ENCODE results near the gene MAP2K5.

DNA sequence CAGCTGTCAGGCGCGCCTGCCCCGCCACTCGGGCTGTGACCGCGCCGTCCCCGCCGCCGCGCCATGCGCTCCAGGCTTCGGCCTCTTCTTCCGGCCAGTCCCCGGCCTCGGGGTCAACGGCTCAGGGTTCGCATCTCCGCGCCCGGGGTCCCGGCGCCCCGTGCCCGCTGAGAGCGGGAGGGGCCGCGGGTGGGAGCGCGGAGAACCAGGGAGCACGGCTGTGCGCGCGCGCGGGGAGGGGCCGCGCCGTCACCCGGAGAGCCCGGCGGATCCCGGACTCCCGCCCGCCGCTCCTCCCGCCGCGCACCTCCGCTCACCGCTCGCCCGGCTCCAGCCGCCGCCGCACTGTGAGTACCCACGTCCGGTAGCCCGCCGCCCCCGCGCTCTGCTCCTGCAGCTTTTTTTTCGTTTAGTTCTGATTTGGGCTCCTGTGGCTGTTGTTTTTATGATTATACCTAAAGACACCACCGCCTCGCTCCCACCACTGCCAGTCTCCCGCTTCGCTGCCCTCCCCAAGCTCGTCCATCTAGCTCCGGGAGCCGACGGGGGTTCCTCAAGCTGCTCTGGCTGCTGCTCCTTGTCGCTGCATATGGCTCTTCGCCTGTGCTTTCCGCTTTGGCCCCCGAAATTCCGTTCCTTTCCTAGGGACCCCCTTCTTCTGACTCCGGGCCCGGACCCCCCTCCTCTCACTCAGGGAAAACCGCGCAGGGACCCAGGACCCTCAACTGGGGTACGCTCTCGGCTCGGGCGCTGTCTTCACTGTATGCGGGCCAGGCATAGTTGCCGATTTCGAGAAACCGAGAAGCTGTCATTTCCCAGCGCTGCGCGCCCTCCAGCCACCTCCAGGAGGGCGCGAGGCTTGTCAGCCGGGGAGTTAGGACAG is 281.1 kb downstream of the MAP2K5 start:
- TF ChIP-seq, protein P1, sequence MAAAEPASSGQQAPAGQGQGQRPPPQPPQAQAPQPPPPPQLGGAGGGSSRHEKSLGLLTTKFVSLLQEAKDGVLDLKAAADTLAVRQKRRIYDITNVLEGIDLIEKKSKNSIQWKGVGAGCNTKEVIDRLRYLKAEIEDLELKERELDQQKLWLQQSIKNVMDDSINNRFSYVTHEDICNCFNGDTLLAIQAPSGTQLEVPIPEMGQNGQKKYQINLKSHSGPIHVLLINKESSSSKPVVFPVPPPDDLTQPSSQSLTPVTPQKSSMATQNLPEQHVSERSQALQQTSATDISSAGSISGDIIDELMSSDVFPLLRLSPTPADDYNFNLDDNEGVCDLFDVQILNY (CRISPR knock-in tag; IDR thresholded peaks at IDR 0.05): no peak
- TF ChIP-seq, protein P2, sequence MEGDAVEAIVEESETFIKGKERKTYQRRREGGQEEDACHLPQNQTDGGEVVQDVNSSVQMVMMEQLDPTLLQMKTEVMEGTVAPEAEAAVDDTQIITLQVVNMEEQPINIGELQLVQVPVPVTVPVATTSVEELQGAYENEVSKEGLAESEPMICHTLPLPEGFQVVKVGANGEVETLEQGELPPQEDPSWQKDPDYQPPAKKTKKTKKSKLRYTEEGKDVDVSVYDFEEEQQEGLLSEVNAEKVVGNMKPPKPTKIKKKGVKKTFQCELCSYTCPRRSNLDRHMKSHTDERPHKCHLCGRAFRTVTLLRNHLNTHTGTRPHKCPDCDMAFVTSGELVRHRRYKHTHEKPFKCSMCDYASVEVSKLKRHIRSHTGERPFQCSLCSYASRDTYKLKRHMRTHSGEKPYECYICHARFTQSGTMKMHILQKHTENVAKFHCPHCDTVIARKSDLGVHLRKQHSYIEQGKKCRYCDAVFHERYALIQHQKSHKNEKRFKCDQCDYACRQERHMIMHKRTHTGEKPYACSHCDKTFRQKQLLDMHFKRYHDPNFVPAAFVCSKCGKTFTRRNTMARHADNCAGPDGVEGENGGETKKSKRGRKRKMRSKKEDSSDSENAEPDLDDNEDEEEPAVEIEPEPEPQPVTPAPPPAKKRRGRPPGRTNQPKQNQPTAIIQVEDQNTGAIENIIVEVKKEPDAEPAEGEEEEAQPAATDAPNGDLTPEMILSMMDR (IDR thresholded peaks at IDR 0.05): no peak
- TF ChIP-seq, protein P3, sequence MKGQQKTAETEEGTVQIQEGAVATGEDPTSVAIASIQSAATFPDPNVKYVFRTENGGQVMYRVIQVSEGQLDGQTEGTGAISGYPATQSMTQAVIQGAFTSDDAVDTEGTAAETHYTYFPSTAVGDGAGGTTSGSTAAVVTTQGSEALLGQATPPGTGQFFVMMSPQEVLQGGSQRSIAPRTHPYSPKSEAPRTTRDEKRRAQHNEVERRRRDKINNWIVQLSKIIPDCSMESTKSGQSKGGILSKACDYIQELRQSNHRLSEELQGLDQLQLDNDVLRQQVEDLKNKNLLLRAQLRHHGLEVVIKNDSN (CRISPR knock-in tag; IDR thresholded peaks at IDR 0.05): no peak
- TF ChIP-seq, protein P4, sequence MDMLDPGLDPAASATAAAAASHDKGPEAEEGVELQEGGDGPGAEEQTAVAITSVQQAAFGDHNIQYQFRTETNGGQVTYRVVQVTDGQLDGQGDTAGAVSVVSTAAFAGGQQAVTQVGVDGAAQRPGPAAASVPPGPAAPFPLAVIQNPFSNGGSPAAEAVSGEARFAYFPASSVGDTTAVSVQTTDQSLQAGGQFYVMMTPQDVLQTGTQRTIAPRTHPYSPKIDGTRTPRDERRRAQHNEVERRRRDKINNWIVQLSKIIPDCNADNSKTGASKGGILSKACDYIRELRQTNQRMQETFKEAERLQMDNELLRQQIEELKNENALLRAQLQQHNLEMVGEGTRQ (CRISPR knock-in tag; IDR thresholded peaks at IDR 0.05): no peak
- TF ChIP-seq ELF4 (CRISPR knock-in tag; IDR thresholded peaks at IDR 0.05; ENCODE audit: low read depth) (no peak), SMAD3 (CRISPR knock-in tag; IDR thresholded peaks at IDR 0.05; ENCODE audit: borderline replicate concordance) (no peak), SP1 (CRISPR knock-in tag; conservative IDR thresholded peaks at IDR 0.05) (no peak)
- TF ChIP-seq, protein P5, sequence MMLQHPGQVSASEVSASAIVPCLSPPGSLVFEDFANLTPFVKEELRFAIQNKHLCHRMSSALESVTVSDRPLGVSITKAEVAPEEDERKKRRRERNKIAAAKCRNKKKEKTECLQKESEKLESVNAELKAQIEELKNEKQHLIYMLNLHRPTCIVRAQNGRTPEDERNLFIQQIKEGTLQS (CRISPR knock-in tag; conservative IDR thresholded peaks at IDR 0.05): no peak
- TF ChIP-seq, protein P6, sequence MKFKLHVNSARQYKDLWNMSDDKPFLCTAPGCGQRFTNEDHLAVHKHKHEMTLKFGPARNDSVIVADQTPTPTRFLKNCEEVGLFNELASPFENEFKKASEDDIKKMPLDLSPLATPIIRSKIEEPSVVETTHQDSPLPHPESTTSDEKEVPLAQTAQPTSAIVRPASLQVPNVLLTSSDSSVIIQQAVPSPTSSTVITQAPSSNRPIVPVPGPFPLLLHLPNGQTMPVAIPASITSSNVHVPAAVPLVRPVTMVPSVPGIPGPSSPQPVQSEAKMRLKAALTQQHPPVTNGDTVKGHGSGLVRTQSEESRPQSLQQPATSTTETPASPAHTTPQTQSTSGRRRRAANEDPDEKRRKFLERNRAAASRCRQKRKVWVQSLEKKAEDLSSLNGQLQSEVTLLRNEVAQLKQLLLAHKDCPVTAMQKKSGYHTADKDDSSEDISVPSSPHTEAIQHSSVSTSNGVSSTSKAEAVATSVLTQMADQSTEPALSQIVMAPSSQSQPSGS (CRISPR knock-in tag; IDR thresholded peaks at IDR 0.05; ENCODE audit: borderline replicate concordance, low read depth): no peak

Measured in WTC11 (cell line).